MM.1S (cell line): ENCODE results near the gene ZIC5.

Source experiments
- CTCF ChIP-seq: fragments of 300-600 bp; sonication (generic); IDR thresholded peaks from 2 replicates; pipeline ENCODE4 v1.5.1; 2016; ENCODE audit warnings: antibody characterized with exemption, low read length, mixed read lengths
- EZH2 ChIP-seq: fragments of 300-600 bp; sonication (generic); optimal IDR thresholded peaks from 2 replicates; pipeline ENCODE3; 2017; ENCODE audit warnings: low read depth, mild to moderate bottlenecking, antibody characterized with exemption, low read length, mixed read lengths
- EZH2phosphoT487 ChIP-seq: fragments of 300-600 bp; sonication (generic); IDR thresholded peaks from 2 replicates; pipeline ENCODE4 v1.6.1; 2018; ENCODE audit warnings: antibody characterized with exemption, low read length

- no peak for TF ChIP-seq CTCF
- TF ChIP-seq EZH2 = no peak
- no peak for TF ChIP-seq EZH2phosphoT487
Observed at GRCh38 chr13:99960663-99961311, 10.8 kb downstream of the ZIC5 start.
